HUES6 (cell line): ENCODE measurements around the gene ABCB7.
"Not testable (repeated sequence)": the region's sequence is repeated elsewhere in the genome, so short reads cannot be mapped to it uniquely, and the experiment has no call there.

Experiments used
- H3K27ac ChIP-seq: 2 replicates; pipeline ENCODE4 v1.7.0; 2013; ENCODE audit warnings: low read depth, mild to moderate bottlenecking, low read length, inconsistent platforms
- H3K27me3 ChIP-seq: 2 replicates; pipeline ENCODE4 v1.6.1; 2013; ENCODE audit warnings: low read length; ENCODE audit not compliant: control insufficient read depth, insufficient read depth
- H3K36me3 ChIP-seq: 2 replicates; pipeline ENCODE4 v1.6.1; 2013; ENCODE audit warnings: low read length; ENCODE audit not compliant: control insufficient read depth, insufficient read depth
- H3K4me1 ChIP-seq: 2 replicates; pipeline ENCODE4 v1.6.1; 2013; ENCODE audit warnings: low read length; ENCODE audit not compliant: control insufficient read depth, insufficient read depth
- H3K4me3 ChIP-seq: 2 replicates; pipeline ENCODE4 v1.5.1; 2013; ENCODE audit warnings: low read depth, low read length
- H3K9ac ChIP-seq: one replicate; pipeline ENCODE4 v1.6.1; 2013; ENCODE audit warnings: mild to moderate bottlenecking, low read length
- H3K9me3 ChIP-seq: 2 replicates; pipeline ENCODE4 v1.6.1; 2013; ENCODE audit warnings: low read depth, low read length; ENCODE audit not compliant: control insufficient read depth, insufficient read depth

Gene ABCB7

DNA sequence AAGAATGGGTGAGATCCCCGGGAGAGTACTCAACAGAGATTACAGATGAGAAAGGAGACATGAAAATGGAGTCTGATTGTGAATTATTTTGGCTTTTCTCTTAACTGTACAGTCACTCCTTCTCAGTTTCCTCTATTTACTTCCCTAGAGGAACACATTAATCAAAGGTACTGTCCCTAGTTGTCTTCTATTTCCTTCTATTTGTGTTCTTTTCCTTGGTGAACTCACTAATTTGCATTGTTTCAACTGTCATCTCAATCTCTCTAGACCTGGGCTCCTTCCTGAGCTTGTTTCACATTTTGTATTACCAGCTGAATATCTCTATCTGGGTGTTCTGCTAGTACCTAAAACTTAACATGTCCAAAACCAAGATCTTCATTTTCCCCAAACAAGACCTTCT lies 59.8 kb downstream of the ABCB7 start:
- peaks cover 4% of the 10 kb centered on the region; the same call in 1 of the 2 replicates for H3K9me3 ChIP-seq
- H3K27me3 ChIP-seq: no peaks in the 10 kb centered on the region
- no peak overlapping the region for H3K4me3 ChIP-seq

DNA sequence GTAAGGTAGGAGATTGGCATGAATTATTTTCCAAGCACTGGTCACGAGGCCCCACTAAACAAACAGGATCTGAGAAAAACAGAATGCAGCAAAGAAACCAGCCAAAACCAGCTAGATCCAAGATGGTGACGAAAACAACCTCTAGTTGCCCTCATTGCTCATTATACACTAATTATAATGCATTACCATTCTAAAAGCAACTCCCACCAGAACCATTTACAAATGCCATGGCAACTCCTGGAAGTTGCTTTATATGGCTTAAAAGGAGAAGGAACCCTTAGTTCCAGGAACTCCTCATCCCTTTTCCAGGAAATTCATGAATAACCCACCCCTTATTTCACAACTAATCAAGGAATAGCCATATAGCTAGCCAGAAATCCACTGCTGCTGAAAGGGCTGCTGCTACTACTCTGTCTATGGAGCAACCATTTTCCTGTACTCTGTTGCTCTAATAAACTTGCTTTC lies 69.3 kb downstream of the ABCB7 start:
- no peaks in the 10 kb centered on the region for H3K27me3 ChIP-seq
- no peak overlapping the region for H3K9ac ChIP-seq
- peaks cover 4% of the 10 kb centered on the region; the same call in 1 of the 2 replicates for H3K4me1 ChIP-seq
- H3K27ac ChIP-seq: no peak overlapping the region
- no peak overlapping the region for H3K4me3 ChIP-seq
- peaks cover 10% of the 10 kb centered on the region; the same call in 1 of the 2 replicates for H3K9me3 ChIP-seq
- H3K36me3 ChIP-seq: no peaks in the 10 kb centered on the region

More for the DNA sequence above, 59.8 kb downstream of the ABCB7 start:
- no peaks in the 10 kb centered on the region for H3K4me1 ChIP-seq
- peaks cover 6% of the 10 kb centered on the region; the same call in 1 of the 2 replicates for H3K36me3 ChIP-seq
- H3K9ac ChIP-seq: no peak overlapping the region
- no peak overlapping the region for H3K27ac ChIP-seq

DNA sequence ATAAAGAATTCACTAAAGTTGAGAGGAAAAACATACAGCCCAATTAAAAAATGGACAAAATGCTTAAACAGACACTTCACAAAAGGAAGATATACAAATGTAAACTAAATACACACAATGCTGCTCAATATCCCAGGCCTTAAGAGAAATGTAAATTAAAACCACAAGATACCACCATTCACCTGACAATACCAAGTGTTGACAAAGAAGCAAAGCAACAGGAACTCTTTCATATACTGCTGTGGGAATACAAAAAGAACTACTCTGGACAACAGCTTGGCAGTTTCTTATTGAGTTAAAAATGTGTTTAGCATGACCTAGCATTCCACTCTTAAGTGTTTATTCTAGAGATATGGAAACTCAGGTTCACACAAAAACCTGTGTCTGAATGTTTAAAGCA lies 71.3 kb downstream of the ABCB7 start:
- no peak overlapping the region for H3K4me3 ChIP-seq
- no peak overlapping the region for H3K27ac ChIP-seq
- no peak overlapping the region for H3K9ac ChIP-seq
- H3K4me1 ChIP-seq: peaks cover 4% of the 10 kb centered on the region; the same call in 1 of the 2 replicates
- peaks cover 10% of the 10 kb centered on the region; the same call in 1 of the 2 replicates for H3K9me3 ChIP-seq
- H3K27me3 ChIP-seq: no peaks in the 10 kb centered on the region; the same call in 1 of the 2 replicates
- H3K36me3 ChIP-seq: no peaks in the 10 kb centered on the region

DNA sequence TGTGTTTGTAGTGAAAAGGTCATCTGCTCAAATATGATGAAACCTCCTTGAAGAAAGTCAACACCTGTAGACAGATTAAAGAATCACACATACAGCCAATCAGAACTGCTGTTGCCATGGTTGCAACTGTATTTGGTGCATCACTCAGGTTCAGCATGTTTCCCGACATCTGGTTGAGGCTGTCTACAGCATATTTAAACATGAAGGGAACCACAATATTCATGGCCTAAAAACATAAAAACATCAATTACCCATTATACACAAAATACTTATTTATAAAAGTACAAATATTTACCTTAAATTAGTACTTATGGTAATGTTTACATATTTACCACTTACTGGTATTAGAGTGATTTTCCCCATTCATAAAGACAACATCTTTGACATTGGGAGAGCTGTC lies 79.7 kb downstream of the ABCB7 start:
- Histone ChIP-seq H3K4me3 (no peak overlapping the region), H3K9ac (no peak overlapping the region), H3K27me3 (no peaks in the 10 kb centered on the region; the same call in 1 of the 2 replicates), H3K9me3 (no peaks in the 10 kb centered on the region; the same call in 1 of the 2 replicates), H3K4me1 (no peaks in the 10 kb centered on the region), H3K27ac (no peak overlapping the region), H3K36me3 (no peaks in the 10 kb centered on the region; the same call in 1 of the 2 replicates)

DNA sequence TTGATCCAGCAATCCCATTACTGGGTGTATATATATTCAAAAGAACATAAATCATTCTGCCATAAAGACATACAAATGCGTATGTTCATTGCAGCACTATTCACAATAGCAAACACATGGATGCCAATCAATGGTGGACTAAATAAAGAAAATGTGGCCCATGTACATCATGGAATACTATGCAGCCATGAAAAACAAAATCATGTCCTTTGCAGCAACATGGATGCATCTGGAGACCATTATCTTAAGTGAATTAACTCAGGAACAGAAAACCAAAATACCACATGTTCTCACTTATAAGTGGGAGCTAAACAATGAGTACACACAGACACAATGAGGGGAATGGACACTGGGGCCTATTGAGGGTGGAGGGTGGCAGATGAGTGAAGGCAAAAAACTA lies 81.6 kb downstream of the ABCB7 start:
- Histone ChIP-seq H3K36me3 (peaks cover 4% of the 10 kb centered on the region), H3K27ac (no peak overlapping the region), H3K4me3 (no peak overlapping the region), H3K9ac (no peak overlapping the region), H3K4me1 (no peaks in the 10 kb centered on the region), H3K27me3 (no peaks in the 10 kb centered on the region), H3K9me3 (no peaks in the 10 kb centered on the region; the same call in 1 of the 2 replicates)

DNA sequence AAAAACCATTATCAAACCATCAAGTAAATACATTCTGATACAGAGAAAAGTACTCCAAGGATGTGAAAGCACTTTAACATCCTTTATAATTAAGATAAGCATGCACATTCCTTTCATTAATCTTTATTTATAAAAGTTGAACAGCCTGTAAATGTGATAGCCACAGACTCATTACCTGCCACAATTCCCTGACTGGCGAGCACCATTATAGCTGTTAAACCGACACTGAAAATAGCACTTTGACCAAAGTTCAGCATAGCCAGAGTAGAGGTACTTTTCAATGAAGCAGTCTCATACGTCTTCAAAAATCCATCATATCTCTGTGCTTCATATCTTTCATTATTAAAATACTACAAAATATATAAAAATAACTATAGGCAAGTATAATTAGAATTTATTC lies 84.7 kb downstream of the ABCB7 start:
- Histone ChIP-seq H3K9me3 (no peaks in the 10 kb centered on the region; the same call in 1 of the 2 replicates), H3K4me1 (no peaks in the 10 kb centered on the region), H3K4me3 (no peak overlapping the region), H3K9ac (no peak overlapping the region), H3K27ac (no peak overlapping the region), H3K36me3 (peaks cover 4% of the 10 kb centered on the region), H3K27me3 (no peaks in the 10 kb centered on the region)

DNA sequence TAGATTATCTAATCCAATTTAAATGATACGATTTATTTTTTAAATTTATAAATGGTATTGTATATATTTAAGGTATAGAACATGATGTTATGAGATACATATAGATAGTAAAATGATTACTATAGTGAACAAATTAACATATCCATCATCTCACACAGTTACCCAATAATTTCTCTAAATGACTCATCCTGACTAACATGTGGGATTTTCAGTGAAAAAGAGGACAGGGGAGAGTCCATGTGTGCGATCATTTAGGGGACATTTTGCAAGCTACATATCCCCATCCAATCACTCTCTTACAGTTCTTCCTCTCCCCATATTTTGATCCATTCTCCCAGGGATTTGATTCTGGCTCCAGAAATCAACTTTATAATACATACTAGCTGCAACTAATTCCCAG lies 88.2 kb downstream of the ABCB7 start:
- Histone ChIP-seq H3K9me3 (no peaks in the 10 kb centered on the region; the same call in 1 of the 2 replicates), H3K4me1 (no peaks in the 10 kb centered on the region), H3K9ac (no peak overlapping the region), H3K36me3 (peaks cover 4% of the 10 kb centered on the region), H3K4me3 (no peak overlapping the region), H3K27me3 (no peaks in the 10 kb centered on the region), H3K27ac (no peak overlapping the region)

DNA sequence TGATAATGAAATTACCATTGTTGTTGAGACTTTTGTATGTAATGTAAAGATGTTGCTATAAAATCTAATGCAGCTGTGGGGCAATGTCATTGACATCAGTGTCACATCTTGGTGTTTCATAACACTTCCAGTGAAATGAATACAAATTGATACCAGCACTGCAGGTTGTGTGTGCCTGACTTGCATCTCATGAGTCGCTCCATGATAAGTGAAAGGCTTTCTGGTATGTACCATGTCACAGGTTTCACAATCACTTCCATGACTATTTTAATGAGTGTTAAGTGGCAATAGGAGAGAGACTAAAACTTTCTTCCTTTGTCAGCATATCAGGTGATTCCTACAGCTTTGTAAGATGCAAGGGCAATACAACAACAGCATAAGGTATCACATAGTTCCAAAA lies 94.4 kb downstream of the ABCB7 start:
- H3K27me3 ChIP-seq: no peaks in the 10 kb centered on the region
- H3K36me3 ChIP-seq: 0 out of 2 replicates have a peak, but pooled peaks cover 3% of the 10 kb centered on the region
- no peak overlapping the region for H3K27ac ChIP-seq
- H3K9me3 ChIP-seq: no peaks in the 10 kb centered on the region; the same call in 1 of the 2 replicates
- H3K4me3 ChIP-seq: no peak overlapping the region
- no peaks in the 10 kb centered on the region for H3K4me1 ChIP-seq
- no peak overlapping the region for H3K9ac ChIP-seq

DNA sequence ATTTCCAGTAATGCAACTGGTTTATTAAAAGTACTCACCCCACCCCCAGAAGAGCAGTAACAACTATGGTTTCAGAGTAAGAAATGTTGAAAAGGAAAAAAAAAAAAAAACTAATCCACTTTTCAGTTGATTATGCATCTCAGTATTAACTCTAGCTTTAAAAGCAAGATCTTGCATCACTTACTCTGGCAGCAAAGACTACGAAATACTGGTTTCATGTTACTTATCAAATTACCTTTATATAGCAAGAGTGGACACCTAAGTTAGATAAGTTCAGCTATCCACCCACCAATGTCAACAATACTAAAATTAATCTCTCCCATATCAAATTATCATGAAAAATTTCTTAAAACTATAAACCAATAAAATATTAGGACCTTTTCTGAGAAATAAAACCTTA lies 105.0 kb downstream of the ABCB7 start:
- Histone ChIP-seq H3K9ac (no peak overlapping the region), H3K4me3 (no peak overlapping the region), H3K27me3 (no peaks in the 10 kb centered on the region), H3K27ac (no peak overlapping the region), H3K9me3 (peaks cover 2% of the 10 kb centered on the region; the same call in 1 of the 2 replicates), H3K36me3 (peaks cover 3% of the 10 kb centered on the region; the same call in 1 of the 2 replicates), H3K4me1 (no peaks in the 10 kb centered on the region)

DNA sequence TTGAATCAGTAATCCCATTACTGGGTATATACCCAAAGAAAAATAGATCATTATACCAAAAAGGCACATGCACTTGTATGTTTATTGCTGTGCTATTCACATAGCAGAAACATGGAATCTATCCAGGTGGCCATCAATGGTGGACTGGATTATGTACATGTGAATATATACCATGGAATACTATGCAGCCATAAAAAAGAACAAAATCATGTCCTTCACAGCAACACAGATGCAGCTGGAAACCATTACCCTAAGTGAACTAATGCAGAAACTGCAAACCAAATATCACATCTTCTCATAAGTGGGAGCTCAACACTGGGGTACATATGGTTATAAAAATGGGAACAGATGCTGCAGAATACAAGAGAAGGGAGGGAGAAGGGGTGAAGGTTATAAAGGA lies 110.7 kb downstream of the ABCB7 start:
- Histone ChIP-seq H3K9me3 (peaks cover 21% of the 10 kb centered on the region), H3K27me3 (no peaks in the 10 kb centered on the region)

DNA sequence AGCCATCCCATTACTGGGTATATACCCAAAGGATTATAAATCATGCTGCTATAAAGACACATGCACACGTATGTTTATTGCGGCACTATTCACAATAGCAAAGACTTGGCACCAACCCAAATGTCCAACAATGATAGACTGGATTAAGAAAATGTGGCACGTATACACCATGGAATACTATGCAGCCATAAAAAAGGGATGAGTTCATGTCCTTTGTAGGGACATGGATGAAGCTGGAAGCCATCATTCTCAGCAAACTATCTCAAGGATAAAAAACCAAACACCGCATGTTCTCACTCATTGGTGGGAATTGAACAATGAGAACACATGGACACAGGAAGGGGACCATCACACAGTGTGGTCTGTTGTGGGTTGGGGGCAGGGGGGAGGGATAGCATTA lies 111.9 kb downstream of the ABCB7 start:
- H3K9me3 ChIP-seq: peaks cover 32% of the 10 kb centered on the region

More for the DNA sequence above, 110.7 kb downstream of the ABCB7 start:
- no peak overlapping the region for H3K9ac ChIP-seq
- no peak overlapping the region for H3K4me3 ChIP-seq
- H3K36me3 ChIP-seq: peaks cover 3% of the 10 kb centered on the region; the same call in 1 of the 2 replicates
- H3K27ac ChIP-seq: no peak overlapping the region
- H3K4me1 ChIP-seq: no peaks in the 10 kb centered on the region

More for the DNA sequence above, 111.9 kb downstream of the ABCB7 start:
- not testable (repeated sequence) for H3K27me3 ChIP-seq, H3K27ac ChIP-seq, H3K4me1 ChIP-seq, H3K4me3 ChIP-seq, H3K9ac ChIP-seq, H3K36me3 ChIP-seq
